Kasumi-1 (cell line): ENCODE data around the gene CDK14.

ENCODE experiments used
- DNase-seq, 2 experiments: peaks; one replicate each; lab custom pipeline; 2025; lab: John Stamatoyannopoulos, UW

CDK14 gene

GRCh38 chr7:90957883-90958282 lies 361.8 kb downstream of the CDK14 start:
- no peak for DNase-seq

GRCh38 chr7:90958647-90959046 lies 362.5 kb downstream of the CDK14 start:
- no peak for DNase-seq

GRCh38 chr7:90961037-90961725 lies 365.1 kb downstream of the CDK14 start:
- no peak for DNase-seq

GRCh38 chr7:90965211-90965610 lies 369.1 kb downstream of the CDK14 start:
- DNase-seq: no peak

- DNase-seq: no peak
Measured at GRCh38 chr7:90966346-90966745, 370.2 kb downstream of the CDK14 start.

GRCh38 chr7:90968871-90969270 lies 372.8 kb downstream of the CDK14 start:
- DNase-seq: no peak

- DNase-seq: no peak
Measured at GRCh38 chr7:90972906-90973550, 376.9 kb downstream of the CDK14 start.

- DNase-seq: no peak
Measured at GRCh38 chr7:90977056-90977455, 380.9 kb downstream of the CDK14 start.

GRCh38 chr7:90980545-90980944 lies 384.4 kb downstream of the CDK14 start:
- no peak for DNase-seq

GRCh38 chr7:90982228-90982627 lies 386.1 kb downstream of the CDK14 start:
- no peak for DNase-seq

- DNase-seq: no peak
Measured at GRCh38 chr7:90984692-90985091, 388.6 kb downstream of the CDK14 start.

- DNase-seq: no peak
Measured at GRCh38 chr7:90988516-90988915, 392.4 kb downstream of the CDK14 start.

GRCh38 chr7:90988996-90989765 lies 393.1 kb downstream of the CDK14 start:
- no peak for DNase-seq

GRCh38 chr7:90994121-90994520 lies 398.0 kb downstream of the CDK14 start:
- DNase-seq: no peak

- no peak for DNase-seq
Measured at GRCh38 chr7:90994601-90995000, 398.5 kb downstream of the CDK14 start.

- DNase-seq: no peak
Measured at GRCh38 chr7:90995996-90996395, 399.9 kb downstream of the CDK14 start.

GRCh38 chr7:90999989-91000979 lies 404.2 kb downstream of the CDK14 start:
- no peak for DNase-seq

- no peak for DNase-seq
Measured at GRCh38 chr7:91005024-91005423, 408.9 kb downstream of the CDK14 start.

- DNase-seq: no peak
Measured at GRCh38 chr7:91005841-91006240, 409.7 kb downstream of the CDK14 start.

GRCh38 chr7:91007371-91007770 lies 411.2 kb downstream of the CDK14 start:
- no peak for DNase-seq

- DNase-seq: no peak
Measured at GRCh38 chr7:91013078-91013477, 417.0 kb downstream of the CDK14 start.
